ENCODE data around the gene WDR18. TPM values are rescaled to one million over a fixed set of nuclear protein-coding genes. Genes with fewer than 3 reads are reported as not detected.
"Not testable (repeated sequence)": the region's sequence is repeated elsewhere in the genome, so short reads cannot be mapped to it uniquely, and the experiment has no call there.

The WDR18 gene
- total and polyA plus RNA-seq, 2 donors, result 34.0 to 56.0 TPM

GRCh38 chr19:1018932-1019615 is 34.9 kb downstream of the WDR18 start:
- peak overlapping the region; percentile 86 to 87 for H3K4me3 ChIP-seq (ENCODE audit: low read length in 2 of 2)
- H3K9me3 ChIP-seq (ENCODE audit: control insufficient read depth in 2 of 2, insufficient read depth in 1 of 2, low read length in 1 of 2), result no peaks in the 10 kb centered on the region
- WGBS, result 86% methylated on average over 17 of the region's 17 CpGs
- peaks cover 9 to 47% of the 10 kb centered on the region in 2 donors for H3K4me1 ChIP-seq (ENCODE audit: control insufficient read depth in 2 of 2, insufficient read depth in 2 of 2, low read length in 2 of 2)
- peaks cover 23 to 30% of the 10 kb centered on the region in 2 donors for H3K36me3 ChIP-seq (ENCODE audit: control insufficient read depth in 2 of 2, insufficient read depth in 2 of 2, low read length in 1 of 2)
- DNase-seq (ENCODE audit: low read depth in 6 of 9, low spot score in 9 of 9), result no peak
- no peaks in the 10 kb centered on the region for H3K27me3 ChIP-seq (ENCODE audit: control insufficient read depth in 2 of 2, insufficient read depth in 1 of 2, low read length in 1 of 2)
- no peak overlapping the region for H3K27ac ChIP-seq (ENCODE audit: low read depth in 1 of 2, low read length in 1 of 2)

- WGBS, result 77% methylated on average over 18 of the region's 18 CpGs
- Histone ChIP-seq H3K9me3 (ENCODE audit: control insufficient read depth in 2 of 2, insufficient read depth in 1 of 2, low read length in 1 of 2) (no peaks in the 10 kb centered on the region), H3K27ac (ENCODE audit: low read depth in 1 of 2, low read length in 1 of 2) (peak overlapping the region in 1 of 2 donors; percentile 46), H3K36me3 (ENCODE audit: control insufficient read depth in 2 of 2, insufficient read depth in 2 of 2, low read length in 1 of 2) (peaks cover 19 to 25% of the 10 kb centered on the region in 2 donors), H3K4me3 (ENCODE audit: low read length in 2 of 2) (peak overlapping the region; percentile 86 to 87), H3K27me3 (ENCODE audit: control insufficient read depth in 2 of 2, insufficient read depth in 1 of 2, low read length in 1 of 2) (no peaks in the 10 kb centered on the region), H3K4me1 (ENCODE audit: control insufficient read depth in 2 of 2, insufficient read depth in 2 of 2, low read length in 2 of 2) (peaks cover 9 to 47% of the 10 kb centered on the region in 2 donors)
- DNase-seq (ENCODE audit: low read depth in 6 of 9, low spot score in 9 of 9), result no peak
These were observed 35.4 kb downstream of the WDR18 start for GRCh38 chr19:1019616-1019961.

- peak in 2 of 9 donors; percentile 36 to 49 for DNase-seq (ENCODE audit: low read depth in 6 of 9, low spot score in 9 of 9)
- Histone ChIP-seq H3K9me3 (ENCODE audit: control insufficient read depth in 2 of 2, insufficient read depth in 1 of 2, low read length in 1 of 2) (no peaks in the 10 kb centered on the region), H3K27me3 (ENCODE audit: control insufficient read depth in 2 of 2, insufficient read depth in 1 of 2, low read length in 1 of 2) (no peaks in the 10 kb centered on the region), H3K4me3 (ENCODE audit: low read length in 2 of 2) (peak overlapping the region; percentile 86 to 87), H3K4me1 (ENCODE audit: control insufficient read depth in 2 of 2, insufficient read depth in 2 of 2, low read length in 2 of 2) (peaks cover 9 to 47% of the 10 kb centered on the region in 2 donors), H3K36me3 (ENCODE audit: control insufficient read depth in 2 of 2, insufficient read depth in 2 of 2, low read length in 1 of 2) (peaks cover 15 to 18% of the 10 kb centered on the region in 2 donors), H3K27ac (ENCODE audit: low read depth in 1 of 2, low read length in 1 of 2) (peak overlapping the region; percentile 48 to 91)
- WGBS, result 2% methylated on average over 60 of the region's 60 CpGs
These were observed 36.1 kb downstream of the WDR18 start for GRCh38 chr19:1019980-1020867.

GRCh38 chr19:1020868-1021425 is 36.8 kb downstream of the WDR18 start, which contains the start of gene TMEM259:
TSS of gene TMEM259 (minus strand) at chr19:1021123. CDS start at chr19:1020996, 127 bp downstream.
- Histone ChIP-seq H3K27me3 (ENCODE audit: control insufficient read depth in 2 of 2, insufficient read depth in 1 of 2, low read length in 1 of 2) (peaks cover 2% of the 10 kb centered on the region in 2 donors), H3K4me3 (ENCODE audit: low read length in 2 of 2) (peak within 1 kb of the TSS; percentile 86 to 87), H3K27ac (ENCODE audit: low read depth in 1 of 2, low read length in 1 of 2) (peak within 1 kb of the TSS; percentile 91), H3K36me3 (ENCODE audit: control insufficient read depth in 2 of 2, insufficient read depth in 2 of 2, low read length in 1 of 2) (peaks cover 12 to 15% of the 10 kb centered on the region in 2 donors), H3K4me1 (ENCODE audit: control insufficient read depth in 2 of 2, insufficient read depth in 2 of 2, low read length in 2 of 2) (peaks cover 10 to 52% of the 10 kb centered on the region in 2 donors), H3K9me3 (ENCODE audit: control insufficient read depth in 2 of 2, insufficient read depth in 1 of 2, low read length in 1 of 2) (peaks cover 0 to 3% of the 10 kb centered on the region in 2 donors)
- peak; percentile 86 to 98 (median 96) for DNase-seq (ENCODE audit: low read depth in 6 of 9, low spot score in 9 of 9)
- under 1% methylated on average over 68 of the region's 68 CpGs for WGBS

GRCh38 chr19:1023883-1024188 is 39.7 kb downstream of the WDR18 start:
- 94% methylated on average over 5 of the region's 5 CpGs for WGBS
- not testable (repeated sequence) for H3K36me3 ChIP-seq (ENCODE audit: control insufficient read depth in 2 of 2, insufficient read depth in 2 of 2, low read length in 1 of 2); H3K27ac ChIP-seq (ENCODE audit: low read depth in 1 of 2, low read length in 1 of 2); DNase-seq (ENCODE audit: low read depth in 6 of 9, low spot score in 9 of 9); H3K4me3 ChIP-seq (ENCODE audit: low read length in 2 of 2); H3K9me3 ChIP-seq (ENCODE audit: control insufficient read depth in 2 of 2, insufficient read depth in 1 of 2, low read length in 1 of 2)
- Histone ChIP-seq H3K4me1 (ENCODE audit: control insufficient read depth in 2 of 2, insufficient read depth in 2 of 2, low read length in 2 of 2) (peaks cover 24 to 57% of the 10 kb centered on the region in 2 donors), H3K27me3 (ENCODE audit: control insufficient read depth in 2 of 2, insufficient read depth in 1 of 2, low read length in 1 of 2) (peaks cover 8 to 20% of the 10 kb centered on the region in 2 donors)

GRCh38 chr19:1025080-1025479 is 40.9 kb downstream of the WDR18 start:
- not testable (repeated sequence) for H3K27ac ChIP-seq (ENCODE audit: low read depth in 1 of 2, low read length in 1 of 2); H3K9me3 ChIP-seq (ENCODE audit: control insufficient read depth in 2 of 2, insufficient read depth in 1 of 2, low read length in 1 of 2); DNase-seq (ENCODE audit: low read depth in 6 of 9, low spot score in 9 of 9); H3K36me3 ChIP-seq (ENCODE audit: control insufficient read depth in 2 of 2, insufficient read depth in 2 of 2, low read length in 1 of 2); H3K4me3 ChIP-seq (ENCODE audit: low read length in 2 of 2)
- Histone ChIP-seq H3K27me3 (ENCODE audit: control insufficient read depth in 2 of 2, insufficient read depth in 1 of 2, low read length in 1 of 2) (peaks cover 8 to 20% of the 10 kb centered on the region in 2 donors), H3K4me1 (ENCODE audit: control insufficient read depth in 2 of 2, insufficient read depth in 2 of 2, low read length in 2 of 2) (peaks cover 15 to 56% of the 10 kb centered on the region in 2 donors)
- WGBS, result 96% methylated on average over 6 of the region's 6 CpGs

GRCh38 chr19:1025960-1026782 is 42.0 kb downstream of the WDR18 start, which contains the start of gene CNN2:
TSS of gene CNN2 (plus strand) at chr19:1026608. CDS start at chr19:1026662, 54 bp downstream.
- peaks cover 15 to 63% of the 10 kb centered on the region in 2 donors for H3K4me1 ChIP-seq (ENCODE audit: control insufficient read depth in 2 of 2, insufficient read depth in 2 of 2, low read length in 2 of 2)
- WGBS, result 6% methylated on average over 63 of the region's 63 CpGs
- peak in 5 of 9 donors; percentile 49 to 74 (median 66) for DNase-seq (ENCODE audit: low read depth in 6 of 9, low spot score in 9 of 9)

More at GRCh38 chr19:1025960-1026782, 42.0 kb downstream of the WDR18 start, which contains the start of gene CNN2:
- Histone ChIP-seq H3K27me3 (ENCODE audit: control insufficient read depth in 2 of 2, insufficient read depth in 1 of 2, low read length in 1 of 2) (peaks cover 8 to 20% of the 10 kb centered on the region in 2 donors), H3K27ac (ENCODE audit: low read depth in 1 of 2, low read length in 1 of 2) (peak within 1 kb of the TSS; percentile 84 to 95), H3K36me3 (ENCODE audit: control insufficient read depth in 2 of 2, insufficient read depth in 2 of 2, low read length in 1 of 2) (peaks cover 3 to 4% of the 10 kb centered on the region in 2 donors), H3K9me3 (ENCODE audit: control insufficient read depth in 2 of 2, insufficient read depth in 1 of 2, low read length in 1 of 2) (peaks cover 0 to 5% of the 10 kb centered on the region in 2 donors), H3K4me3 (ENCODE audit: low read length in 2 of 2) (peak within 1 kb of the TSS; percentile 83 to 87)
